CD1c-positive myeloid dendritic cell (primary cell): Measurements from ENCODE around the gene FBXW9.
"Not testable (repeated sequence)": the region's sequence is repeated elsewhere in the genome, so short reads cannot be mapped to it uniquely, and the experiment has no call there.

Experiments
- DNase-seq: peaks from one replicate; pipeline ENCODE4 v3.0.0-alpha.2; 2016; ENCODE audit errors: extremely low spot score

The FBXW9 gene

GRCh38 chr19:12656899-12657571 lies 39.4 kb downstream of the FBXW9 start:
- DNase-seq: no peak

GRCh38 chr19:12655546-12655945 lies 40.9 kb downstream of the FBXW9 start:
- no peak for DNase-seq

GRCh38 chr19:12652219-12652618 lies 44.2 kb downstream of the FBXW9 start:
- no peak for DNase-seq

GRCh38 chr19:12649941-12650340 lies 46.5 kb downstream of the FBXW9 start:
- DNase-seq: no peak

GRCh38 chr19:12648088-12648487 lies 48.3 kb downstream of the FBXW9 start:
- no peak for DNase-seq

- DNase-seq: peak; percentile 43
Measured at GRCh38 chr19:12647490-12648071, 48.9 kb downstream of the FBXW9 start.

- no peak for DNase-seq
Measured at GRCh38 chr19:12647047-12647446, 49.4 kb downstream of the FBXW9 start.

- DNase-seq: no peak
Measured at GRCh38 chr19:12646551-12646950, 49.9 kb downstream of the FBXW9 start.

- not testable (repeated sequence) for DNase-seq
Measured at GRCh38 chr19:12643716-12644115, 52.7 kb downstream of the FBXW9 start.

- DNase-seq: no peak
Measured at GRCh38 chr19:12642506-12642905, 53.9 kb downstream of the FBXW9 start.

GRCh38 chr19:12641456-12641855 lies 55.0 kb downstream of the FBXW9 start:
- DNase-seq: no peak

GRCh38 chr19:12639901-12640613 lies 56.4 kb downstream of the FBXW9 start:
- peak; percentile 88 for DNase-seq
